PC-3 (cell line): ENCODE results near the gene TAOK2. TPM values are rescaled to one million over a fixed set of nuclear protein-coding genes. Genes with fewer than 3 reads are reported as not detected.

Source experiments
- ATAC-seq: fragments of 200-7000 bp; cut with Tn5 transposase; 2 replicates; pipeline ENCODE4 v1.9.1; 2020; ENCODE audit warnings: mild to moderate bottlenecking, moderate library complexity
- BruUV-seq: library from RNA; stranded (reverse); fragments of 400-500 nt; replicated peaks from 2 replicates; lab custom pipeline; 2021; lab: Mats Ljungman, UMichigan
- CTCF ChIA-PET: fragments of 300-600 bp; sonication (Branson Sonifier 250); formaldehyde crosslinking; loops from one replicate; lab custom pipeline; 2022; ENCODE audit warnings: antibody characterized with exemption; lab: Charles Lee
- POLR2A ChIA-PET: fragments of 300-600 bp; sonication (Branson Sonifier 250); formaldehyde crosslinking; loops from one replicate; lab custom pipeline; 2022; ENCODE audit warnings: antibody characterized with exemption; ENCODE audit not compliant: unreplicated experiment; lab: Charles Lee
- DNase-seq: peaks from one replicate; pipeline ENCODE4 v3.0.0-alpha.2; 2015
- H2AFZ ChIP-seq: fragments of 300-600 bp; sonication (generic); 2 replicates; pipeline ENCODE4 v1.6.0; 2016; ENCODE audit warnings: antibody characterized with exemption, low read length
- H3F3A ChIP-seq: fragments of 300-600 bp; sonication (generic); one replicate; pipeline ENCODE4 v1.6.0; 2017; ENCODE audit warnings: antibody characterized with exemption, low read length, control low read depth, mild to moderate bottlenecking; ENCODE audit not compliant: unreplicated experiment
- H3K27ac ChIP-seq: fragments of 300-600 bp; sonication (generic); 2 replicates; pipeline ENCODE4 v1.5.1; 2016; ENCODE audit warnings: mild to moderate bottlenecking, low read length
- H3K27me3 ChIP-seq: fragments of 300-600 bp; sonication (generic); 2 replicates; pipeline ENCODE4 v1.6.1; 2016; ENCODE audit warnings: low read length, mixed read lengths
- H3K36me3 ChIP-seq: fragments of 300-600 bp; sonication (generic); 2 replicates; pipeline ENCODE4 v1.6.1; 2016; ENCODE audit warnings: low read depth, mixed run types, low read length, mixed read lengths
- H3K4me1 ChIP-seq: fragments of 300-600 bp; sonication (generic); 2 replicates; pipeline ENCODE4 v1.5.1; 2016; ENCODE audit warnings: low read length; ENCODE audit not compliant: insufficient read depth
- H3K4me2 ChIP-seq: fragments of 300-600 bp; sonication (generic); 2 replicates; pipeline ENCODE4 v1.6.0; 2016; ENCODE audit warnings: low read length
- H3K4me3 ChIP-seq: fragments of 300-600 bp; sonication (generic); 2 replicates; pipeline ENCODE4 v1.5.1; 2016; ENCODE audit warnings: mild to moderate bottlenecking, low read length, mixed read lengths
- H3K79me2 ChIP-seq: fragments of 300-600 bp; sonication (generic); 2 replicates; pipeline ENCODE4 v1.6.1; 2017; ENCODE audit warnings: low read length, mixed read lengths
- H3K9ac ChIP-seq: fragments of 300-600 bp; sonication (generic); 2 replicates; pipeline ENCODE4 v1.6.0; 2016; ENCODE audit warnings: mild to moderate bottlenecking, low read length
- H3K9me2 ChIP-seq: fragments of 300-600 bp; sonication (generic); replicated peaks from 2 replicates; pipeline ENCODE4 v1.6.1; 2016; ENCODE audit warnings: mixed run types, low read length, mixed read lengths
- H3K9me3 ChIP-seq: fragments of 300-600 bp; sonication (generic); 2 replicates; pipeline ENCODE4 v1.6.1; 2016; ENCODE audit warnings: low read length, mixed read lengths
- H4K20me1 ChIP-seq: fragments of 300-600 bp; sonication (generic); 2 replicates; pipeline ENCODE4 v1.6.1; 2016; ENCODE audit warnings: low read length, mixed read lengths
- CTCF ChIP-seq: fragments of 300-600 bp; sonication (generic); conservative IDR thresholded peaks from 2 replicates; pipeline ENCODE4 v1.5.1; 2017; ENCODE audit warnings: antibody characterized with exemption, low read depth, mild to moderate bottlenecking, low read length
- EZH2 ChIP-seq: fragments of 300-600 bp; sonication (generic); IDR thresholded peaks from one replicate; pipeline ENCODE4 v1.6.1; 2017; ENCODE audit warnings: antibody characterized with exemption, mild to moderate bottlenecking, low read length; ENCODE audit not compliant: unreplicated experiment
- EZH2phosphoT487 ChIP-seq: fragments of 300-600 bp; sonication (generic); IDR thresholded peaks from 2 replicates; pipeline ENCODE4 v1.6.1; 2018; ENCODE audit warnings: mild to moderate bottlenecking, antibody characterized with exemption, low read length, borderline replicate concordance
- intact Hi-C: fragments of 100-400 bp; cut with micrococcal nuclease; formaldehyde crosslinking; loops from 2 replicates; pipeline ENCODE4 v1.9.0; 2023
- total RNA-seq: library from RNA; depleted of rRNA; stranded (reverse); fragments of >200 nt; gene quantifications from 2 replicates; pipeline ENCODE4 v1.2.3, GENCODE V29; 2014

TAOK2 gene
- total RNA-seq, 1 experiment from 2014 or later: 34.1 TPM

DNA sequence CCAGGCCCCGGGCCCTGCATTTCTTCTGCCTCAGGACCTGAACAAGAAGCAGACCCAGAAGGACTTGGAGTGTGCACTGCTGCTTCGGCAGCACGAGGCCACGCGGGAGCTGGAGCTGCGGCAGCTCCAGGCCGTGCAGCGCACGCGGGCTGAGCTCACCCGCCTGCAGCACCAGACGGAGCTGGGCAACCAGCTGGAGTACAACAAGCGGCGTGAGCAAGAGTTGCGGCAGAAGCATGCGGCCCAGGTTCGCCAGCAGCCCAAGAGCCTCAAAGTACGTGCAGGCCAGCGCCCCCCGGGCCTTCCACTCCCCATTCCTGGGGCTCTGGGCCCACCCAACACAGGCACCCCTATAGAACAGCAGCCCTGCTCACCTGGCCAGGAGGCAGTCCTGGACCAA is 12.6 kb downstream of the TAOK2 start:
- H3K4me2 ChIP-seq: no peak overlapping the region
- H3F3A ChIP-seq: no peaks in the 10 kb centered on the region
- no peak for TF ChIP-seq EZH2
- no peak for TF ChIP-seq CTCF
- no peak for TF ChIP-seq EZH2phosphoT487
- CTCF ChIA-PET: interaction anchor here (0.6 kb wide), 1 partner anchor 45 kb away, joined by 3 read pairs; the partner anchor contains the start of gene TLCD3B
- H3K4me3 ChIP-seq: no peak overlapping the region
- no peaks in the 10 kb centered on the region for H3K9me3 ChIP-seq
- intact Hi-C loops: no loop called here
- H3K9ac ChIP-seq: no peak overlapping the region
- H3K27ac ChIP-seq: no peak overlapping the region
- H4K20me1 ChIP-seq: no peaks in the 10 kb centered on the region
- ATAC-seq: no peak
- H2AFZ ChIP-seq: no peak overlapping the region
- H3K4me1 ChIP-seq: no peaks in the 10 kb centered on the region
- DNase-seq: no peak
- POLR2A ChIA-PET: no interaction called here
- peaks cover 12% of the 10 kb centered on the region for H3K36me3 ChIP-seq
- no peaks in the 10 kb centered on the region for H3K9me2 ChIP-seq
- H3K27me3 ChIP-seq: no peaks in the 10 kb centered on the region
- BruUV-seq: no TSS peak
- H3K79me2 ChIP-seq: no peaks in the 10 kb centered on the region

GRCh38 chr16:29986931-29987330 is 13.3 kb downstream of the TAOK2 start:
- Histone ChIP-seq H3K4me1 (no peaks in the 10 kb centered on the region), H3K79me2 (no peaks in the 10 kb centered on the region), H3K9me2 (no peaks in the 10 kb centered on the region), H3K27ac (no peak overlapping the region), H3K27me3 (no peaks in the 10 kb centered on the region), H2AFZ (no peak overlapping the region), H3F3A (no peaks in the 10 kb centered on the region), H3K36me3 (peaks cover 10% of the 10 kb centered on the region), H4K20me1 (no peaks in the 10 kb centered on the region), H3K9me3 (no peaks in the 10 kb centered on the region), H3K4me3 (no peak overlapping the region), H3K4me2 (no peak overlapping the region), H3K9ac (no peak overlapping the region)
- no TSS peak for BruUV-seq
- POLR2A ChIA-PET: no interaction called here
- ATAC-seq: no peak
- intact Hi-C loops: no loop called here
- DNase-seq: no peak
- CTCF ChIA-PET: no interaction called here
- no peak for TF ChIP-seq EZH2
- TF ChIP-seq EZH2phosphoT487: no peak
- no peak for TF ChIP-seq CTCF

GRCh38 chr16:29987371-29988085 is 13.9 kb downstream of the TAOK2 start:
- no peak overlapping the region for H3K27ac ChIP-seq
- intact Hi-C loops: no loop called here
- no peak for ATAC-seq
- no peak overlapping the region for H3K4me3 ChIP-seq
- H3K79me2 ChIP-seq: no peaks in the 10 kb centered on the region
- H4K20me1 ChIP-seq: no peaks in the 10 kb centered on the region
- TF ChIP-seq EZH2phosphoT487 (no peak), EZH2 (no peak), CTCF (no peak)
- BruUV-seq: no TSS peak
- H3F3A ChIP-seq: no peaks in the 10 kb centered on the region
- H3K9me2 ChIP-seq: no peaks in the 10 kb centered on the region
- DNase-seq: no peak
- no peak overlapping the region for H3K9ac ChIP-seq
- H3K27me3 ChIP-seq: no peaks in the 10 kb centered on the region
- no peak overlapping the region for H3K4me2 ChIP-seq
- peaks cover 8% of the 10 kb centered on the region for H3K36me3 ChIP-seq
- no peak overlapping the region for H2AFZ ChIP-seq
- CTCF ChIA-PET: no interaction called here
- no peaks in the 10 kb centered on the region for H3K9me3 ChIP-seq
- POLR2A ChIA-PET: no interaction called here
- H3K4me1 ChIP-seq: no peaks in the 10 kb centered on the region
